Right atrium auricular region (tissue), 2 donors: ENCODE measurements around the gene MOXD1. TPM values are rescaled to one million over a fixed set of nuclear protein-coding genes. Genes with fewer than 3 reads are reported as not detected.

Source experiments
- DNase-seq: peaks from one replicate; pipeline ENCODE4 v3.0.0-alpha.2; 2019; ENCODE audit warnings: low spot score
- H3K27ac ChIP-seq, 2 donors: fragments of 200-600 bp; sonication (generic); 1 replicate in 1 of 2; 2 replicates in 1 of 2; pipeline ENCODE4 v1.5.1; 2016 to 2019
- H3K27me3 ChIP-seq, 2 donors: fragments of 200-600 bp; sonication (generic); one replicate each; pipeline versions ENCODE4 v1.5.1 to v1.6.0; 2017 to 2019
- H3K36me3 ChIP-seq: fragments of 200-600 bp; sonication (generic); one replicate; pipeline ENCODE4 v1.5.1; 2016
- H3K4me1 ChIP-seq, 2 donors: fragments of 200-600 bp; sonication (generic); one replicate each; pipeline versions ENCODE4 v1.5.1 to v1.6.0; 2017 to 2019
- H3K4me3 ChIP-seq, 2 donors: fragments of 200-600 bp; sonication (generic); 1 replicate in 1 of 2; 2 replicates in 1 of 2; pipeline ENCODE4 v1.5.1; 2017 to 2019; ENCODE audit warnings: mild to moderate bottlenecking in 1 of 2, moderate library complexity in 1 of 2
- H3K9me3 ChIP-seq, 2 donors: fragments of 200-600 bp; sonication (generic); one replicate each; pipeline ENCODE4 v1.5.1; 2019
- CTCF ChIP-seq, 2 donors: fragments of 200-600 bp; sonication (generic); IDR thresholded peaks; one replicate each; pipeline ENCODE4 v1.5.1; 2019; ENCODE audit warnings: antibody characterized with exemption in 2 of 2
- total RNA-seq, 2 donors: library from RNA; depleted of rRNA; stranded (reverse); fragments of >200 nt; gene quantifications; one replicate each; pipeline ENCODE4 v1.1.0, GENCODE V29; 2016

Gene MOXD1
- total RNA-seq, 2 donors from 2014 or later: 2.5 to 9.3 TPM

DNA sequence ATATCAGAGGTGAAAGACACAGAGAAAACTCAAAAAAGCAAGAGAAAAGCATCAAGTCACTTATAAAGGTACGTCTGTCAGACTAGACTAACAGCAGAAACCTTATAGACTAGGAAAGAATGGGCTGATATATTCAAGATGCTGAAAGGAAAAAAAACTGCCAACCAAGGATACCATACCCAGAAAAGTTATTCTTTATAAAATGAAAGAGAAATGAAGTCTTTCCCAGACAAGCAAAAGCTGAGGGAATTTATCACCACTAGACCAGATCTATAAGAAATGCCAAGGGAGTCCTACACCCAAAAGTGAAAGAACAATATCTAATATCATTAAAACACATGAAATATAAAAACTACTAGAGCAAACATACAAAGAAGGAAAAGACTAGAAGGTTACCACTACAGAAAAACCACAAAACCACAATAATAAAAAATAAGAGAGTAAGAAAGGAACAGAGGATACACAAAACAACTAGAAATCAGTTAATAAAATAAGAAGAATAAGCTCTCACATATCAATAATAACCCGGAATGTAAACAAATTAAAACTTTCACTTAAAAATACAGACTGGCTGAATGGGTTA, 6.2 kb downstream of the MOXD1 start:
- no peak for DNase-seq
- H3K4me3 ChIP-seq: no peak overlapping the region
- peaks cover 0 to 21% of the 10 kb centered on the region in 2 donors for H3K9me3 ChIP-seq
- no peaks in the 10 kb centered on the region for H3K36me3 ChIP-seq
- H3K27ac ChIP-seq: no peak overlapping the region
- no peak for TF ChIP-seq CTCF (IDR thresholded peaks at IDR 0.05)
- H3K27me3 ChIP-seq: no peaks in the 10 kb centered on the region
- H3K4me1 ChIP-seq: no peaks in the 10 kb centered on the region

GRCh38 chr6:132392792-132393191, 8.5 kb downstream of the MOXD1 start:
- no peak overlapping the region for H3K27ac ChIP-seq

DNA sequence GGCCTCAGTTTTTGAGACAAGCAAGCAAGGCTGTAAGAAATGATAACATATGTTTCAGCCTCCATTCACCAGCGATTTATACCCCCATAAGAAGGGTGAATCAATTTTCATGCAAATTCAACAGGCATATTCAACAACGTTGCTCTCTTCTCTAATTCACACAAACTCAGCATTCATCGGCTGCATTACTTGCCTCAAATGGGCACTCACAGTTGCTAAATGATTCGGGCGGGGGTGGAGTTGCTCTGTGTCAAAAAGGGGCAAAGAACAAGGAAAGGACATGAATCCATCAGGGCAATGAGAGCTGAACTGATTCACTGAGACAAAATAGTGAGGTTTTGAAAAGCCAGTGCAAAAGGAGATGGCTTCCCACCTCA, 9.0 kb downstream of the MOXD1 start:
- Histone ChIP-seq H3K27ac (peak overlapping the region; percentile 20 to 41), H3K4me3 (no peak overlapping the region), H3K36me3 (no peaks in the 10 kb centered on the region), H3K4me1 (no peaks in the 10 kb centered on the region), H3K27me3 (no peaks in the 10 kb centered on the region), H3K9me3 (peaks cover 0 to 21% of the 10 kb centered on the region in 2 donors)
- DNase-seq: no peak
- TF ChIP-seq CTCF (IDR thresholded peaks at IDR 0.05): no peak

More at GRCh38 chr6:132392792-132393191, 8.5 kb downstream of the MOXD1 start:
- peaks cover 0 to 21% of the 10 kb centered on the region in 2 donors for H3K9me3 ChIP-seq
- TF ChIP-seq CTCF (IDR thresholded peaks at IDR 0.05): no peak
- H3K36me3 ChIP-seq: no peaks in the 10 kb centered on the region
- H3K4me1 ChIP-seq: no peaks in the 10 kb centered on the region
- no peak for DNase-seq
- H3K4me3 ChIP-seq: no peak overlapping the region
- H3K27me3 ChIP-seq: no peaks in the 10 kb centered on the region

- no peak overlapping the region for H3K4me3 ChIP-seq
- no peaks in the 10 kb centered on the region for H3K4me1 ChIP-seq
- peaks cover 0 to 21% of the 10 kb centered on the region in 2 donors for H3K9me3 ChIP-seq
- no peaks in the 10 kb centered on the region for H3K27me3 ChIP-seq
- no peaks in the 10 kb centered on the region for H3K36me3 ChIP-seq
- no peak for DNase-seq
- no peak for TF ChIP-seq CTCF (IDR thresholded peaks at IDR 0.05)
- peak overlapping the region; percentile 20 to 41 for H3K27ac ChIP-seq
Observed at GRCh38 chr6:132391391-132392269, 9.6 kb downstream of the MOXD1 start.

DNA sequence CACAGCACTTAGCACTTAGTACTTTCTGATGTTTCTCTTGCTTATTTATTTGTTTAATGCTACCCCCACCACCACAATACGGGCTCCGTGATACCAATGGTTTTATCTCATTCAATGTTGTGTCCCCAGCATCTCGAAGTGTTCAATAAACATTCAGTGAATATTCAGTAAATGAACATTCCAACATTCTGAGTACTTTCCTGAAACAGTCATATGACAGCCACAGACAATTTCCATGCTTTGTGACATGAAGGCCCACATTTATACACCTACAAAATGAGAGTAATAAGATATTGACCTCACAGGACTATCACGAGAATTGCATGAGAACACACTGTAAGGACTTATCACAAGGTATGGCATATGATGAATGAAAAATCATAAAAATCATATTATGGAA, 10.8 kb downstream of the MOXD1 start:
- Histone ChIP-seq H3K36me3 (no peaks in the 10 kb centered on the region), H3K9me3 (peaks cover 0 to 16% of the 10 kb centered on the region in 2 donors), H3K27me3 (no peaks in the 10 kb centered on the region), H3K4me3 (no peak overlapping the region), H3K27ac (no peak overlapping the region), H3K4me1 (no peaks in the 10 kb centered on the region)
- no peak for TF ChIP-seq CTCF (IDR thresholded peaks at IDR 0.05)
- DNase-seq: no peak
